NT2/D1 (cell line): ENCODE results near the gene AFF1.

Experiments used
- SUZ12 ChIP-seq: IDR thresholded peaks from 2 replicates; pipeline ENCODE4 v1.6.1; 2011; ENCODE audit not compliant: insufficient read length, insufficient read depth; ENCODE audit errors: extremely low read depth
- YY1 ChIP-seq: IDR thresholded peaks from 2 replicates; pipeline ENCODE4 v1.6.1; 2011; ENCODE audit not compliant: insufficient read length, insufficient read depth
- ZNF274 ChIP-seq: IDR thresholded peaks from 2 replicates; pipeline ENCODE4 v1.6.1; 2011; ENCODE audit warnings: mild to moderate bottlenecking, low read depth, low read length

GRCh38 chr4:87185146-87185870 lies 250.5 kb downstream of the AFF1 start:
- TF ChIP-seq SUZ12, result no peak
- TF ChIP-seq YY1, result no peak
- no peak for TF ChIP-seq ZNF274
